RCC 7860 (cell line): ENCODE data around the gene HLA-DQB1.
"Not testable (repeated sequence)": the region's sequence is repeated elsewhere in the genome, so short reads cannot be mapped to it uniquely, and the experiment has no call there.

Experiments used
- DNase-seq: peaks from one replicate; pipeline ENCODE4 v3.0.0-alpha.2; 2015; ENCODE audit warnings: low spot score
- FAIRE-seq: peaks from 2 replicates; lab custom pipeline; 2012; peaks lifted over from hg19 to GRCh38; lab: Jason Lieb, UNC

Gene HLA-DQB1

GRCh38 chr6:32664354-32664753 is 2.1 kb downstream of the HLA-DQB1 start:
- DNase-seq (no peak), FAIRE-seq (no peak)

DNA sequence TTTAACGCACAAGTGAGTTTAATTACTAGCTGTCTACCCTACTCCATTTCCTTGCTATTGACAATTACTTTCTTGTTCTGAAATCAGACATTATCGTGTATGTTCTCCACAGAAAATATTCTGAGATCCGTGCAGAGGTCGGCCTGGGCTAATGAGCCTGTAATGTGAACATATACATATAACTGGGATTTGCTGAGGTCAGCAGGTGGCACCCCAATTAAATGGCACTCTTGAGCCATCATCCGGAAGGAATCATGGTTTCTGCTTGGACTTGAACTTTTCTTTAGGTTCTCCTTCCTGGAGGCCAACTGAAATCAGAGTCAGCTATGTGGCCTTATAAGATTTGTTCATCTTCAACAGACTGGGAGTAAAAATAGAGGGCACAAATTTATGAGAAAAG is 3.6 kb downstream of the HLA-DQB1 start:
- no peak for DNase-seq
- FAIRE-seq, result no peak

- no peak for FAIRE-seq
- no peak for DNase-seq
Measured at GRCh38 chr6:32662099-32662498, 4.4 kb downstream of the HLA-DQB1 start.

DNA sequence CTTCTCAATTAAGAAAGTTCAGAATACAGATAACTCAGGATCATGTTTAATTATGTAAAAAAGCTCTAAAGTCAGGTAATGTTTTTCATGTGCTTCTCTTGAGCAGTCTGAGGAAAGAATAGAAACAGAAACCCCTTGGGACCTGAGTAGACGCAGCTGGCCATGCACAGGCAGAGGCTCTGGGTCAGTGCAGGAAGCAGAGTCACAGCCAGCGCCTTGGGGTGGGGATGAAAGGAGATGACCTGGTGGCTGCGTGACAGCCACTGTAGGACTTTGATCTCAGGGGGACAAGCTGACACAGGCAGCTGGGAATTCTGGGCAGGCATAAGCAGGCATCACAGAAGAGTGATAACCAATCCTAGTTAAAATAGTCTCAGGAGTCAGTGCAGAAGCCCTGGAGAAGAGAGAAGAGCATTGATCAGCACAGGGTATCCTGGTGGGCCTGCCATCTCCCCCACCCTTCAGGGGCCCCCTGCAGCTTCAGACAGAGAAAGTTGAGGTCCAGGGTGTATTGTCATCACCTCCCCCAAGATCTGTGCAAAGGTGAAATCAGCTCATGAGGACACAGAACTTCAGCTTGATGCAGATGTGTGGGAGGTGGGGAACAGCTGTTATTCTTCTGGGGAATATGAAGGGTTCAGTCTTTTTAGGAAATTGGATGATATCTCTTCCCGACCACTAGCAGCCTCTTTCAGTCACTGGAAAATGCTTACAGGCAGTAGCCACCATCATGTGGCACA is 6.4 kb downstream of the HLA-DQB1 start:
- FAIRE-seq, result no peak
- DNase-seq, result no peak

GRCh38 chr6:32658268-32658897 is 8.1 kb downstream of the HLA-DQB1 start:
- no peak for FAIRE-seq
- no peak for DNase-seq

- FAIRE-seq, DNase-seq: not testable (repeated sequence)
Measured at GRCh38 chr6:32657819-32658218, 8.6 kb downstream of the HLA-DQB1 start.

DNA sequence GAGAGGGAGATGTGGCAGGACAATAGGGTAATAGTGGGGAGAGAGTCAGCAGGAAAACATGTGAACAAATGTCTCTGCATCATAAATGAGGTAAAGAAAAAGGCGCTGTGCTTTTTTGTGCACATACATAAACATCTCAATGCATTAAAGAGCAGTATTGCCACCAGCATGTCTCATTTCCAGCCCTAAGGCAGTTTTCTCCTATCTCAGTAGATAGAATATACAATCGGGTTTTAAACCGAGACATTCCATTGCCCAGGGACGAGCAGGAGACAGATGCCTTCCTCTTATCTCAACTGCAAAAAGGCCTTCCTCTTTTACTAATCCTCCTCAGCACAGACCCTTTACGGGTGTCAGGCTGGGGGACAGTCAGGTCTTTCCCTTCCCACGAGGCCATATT is 9.1 kb downstream of the HLA-DQB1 start:
- not testable (repeated sequence) for DNase-seq, FAIRE-seq

- no peak for DNase-seq
- FAIRE-seq, result no peak
Measured at GRCh38 chr6:32655203-32655710, 11.2 kb downstream of the HLA-DQB1 start.

- DNase-seq (no peak), FAIRE-seq (no peak)
Measured at GRCh38 chr6:32645047-32645703, 21.3 kb downstream of the HLA-DQB1 start.

DNA sequence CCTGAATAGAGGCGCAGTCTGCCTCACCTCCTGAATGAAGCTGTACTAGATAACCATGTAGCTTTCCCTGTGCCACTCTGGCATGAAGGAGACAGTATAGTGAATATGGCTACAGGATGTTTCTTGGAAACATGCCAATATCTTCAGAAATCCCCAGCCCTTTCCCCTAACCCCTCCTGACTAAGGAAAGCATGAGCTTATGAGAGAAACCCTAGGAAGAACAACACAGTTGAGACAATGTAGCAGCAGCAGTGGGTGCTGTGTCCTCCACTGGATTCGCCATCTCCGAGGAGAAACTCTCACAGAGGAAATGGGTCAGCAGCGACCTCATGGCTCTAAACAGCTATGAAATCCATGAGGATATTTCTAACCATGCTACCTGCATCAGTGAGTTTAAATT is 22.6 kb downstream of the HLA-DQB1 start:
- DNase-seq, result no peak
- no peak for FAIRE-seq

- DNase-seq (no peak), FAIRE-seq (no peak)
Measured at GRCh38 chr6:32642720-32643106, 23.7 kb downstream of the HLA-DQB1 start.

DNA sequence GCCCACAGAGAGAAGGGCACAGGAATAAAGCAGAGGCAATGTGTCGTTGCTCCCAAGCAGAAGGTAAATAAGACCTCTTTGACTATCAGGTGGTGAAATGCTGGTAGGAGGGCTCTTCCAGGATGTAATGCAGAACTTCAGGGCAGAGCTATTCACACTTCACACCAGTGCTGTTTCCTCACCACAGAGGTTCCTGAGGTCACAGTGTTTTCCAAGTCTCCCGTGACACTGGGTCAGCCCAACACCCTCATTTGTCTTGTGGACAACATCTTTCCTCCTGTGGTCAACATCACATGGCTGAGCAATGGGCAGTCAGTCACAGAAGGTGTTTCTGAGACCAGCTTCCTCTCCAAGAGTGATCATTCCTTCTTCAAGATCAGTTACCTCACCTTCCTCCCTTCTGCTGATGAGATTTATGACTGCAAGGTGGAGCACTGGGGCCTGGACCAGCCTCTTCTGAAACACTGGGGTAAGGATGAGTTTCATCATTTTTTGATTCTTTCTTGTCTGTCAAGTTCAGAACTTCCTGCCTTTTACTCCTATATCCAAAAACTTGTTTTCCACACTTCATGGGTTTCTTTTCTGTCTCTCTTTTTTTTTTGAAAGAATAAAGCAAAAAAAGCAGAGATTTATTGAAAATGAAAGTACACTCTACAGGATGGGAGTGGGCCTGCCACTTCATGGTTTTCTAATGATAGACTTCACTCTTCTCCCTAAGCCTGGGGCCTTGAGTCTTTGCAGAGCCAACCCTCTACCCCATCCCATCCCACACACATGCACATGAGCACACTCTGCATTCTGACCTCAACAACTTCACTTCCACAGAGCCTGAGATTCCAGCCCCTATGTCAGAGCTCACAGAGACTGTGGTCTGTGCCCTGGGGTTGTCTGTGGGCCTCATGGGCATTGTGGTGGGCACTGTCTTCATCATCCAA is 24.4 kb downstream of the HLA-DQB1 start:
- not testable (repeated sequence) for DNase-seq, FAIRE-seq

- no peak for FAIRE-seq
- DNase-seq, result no peak
Measured at GRCh38 chr6:32641122-32641521, 25.3 kb downstream of the HLA-DQB1 start.

GRCh38 chr6:32639440-32640394 is 26.7 kb downstream of the HLA-DQB1 start:
- FAIRE-seq (no peak), DNase-seq (no peak)

DNA sequence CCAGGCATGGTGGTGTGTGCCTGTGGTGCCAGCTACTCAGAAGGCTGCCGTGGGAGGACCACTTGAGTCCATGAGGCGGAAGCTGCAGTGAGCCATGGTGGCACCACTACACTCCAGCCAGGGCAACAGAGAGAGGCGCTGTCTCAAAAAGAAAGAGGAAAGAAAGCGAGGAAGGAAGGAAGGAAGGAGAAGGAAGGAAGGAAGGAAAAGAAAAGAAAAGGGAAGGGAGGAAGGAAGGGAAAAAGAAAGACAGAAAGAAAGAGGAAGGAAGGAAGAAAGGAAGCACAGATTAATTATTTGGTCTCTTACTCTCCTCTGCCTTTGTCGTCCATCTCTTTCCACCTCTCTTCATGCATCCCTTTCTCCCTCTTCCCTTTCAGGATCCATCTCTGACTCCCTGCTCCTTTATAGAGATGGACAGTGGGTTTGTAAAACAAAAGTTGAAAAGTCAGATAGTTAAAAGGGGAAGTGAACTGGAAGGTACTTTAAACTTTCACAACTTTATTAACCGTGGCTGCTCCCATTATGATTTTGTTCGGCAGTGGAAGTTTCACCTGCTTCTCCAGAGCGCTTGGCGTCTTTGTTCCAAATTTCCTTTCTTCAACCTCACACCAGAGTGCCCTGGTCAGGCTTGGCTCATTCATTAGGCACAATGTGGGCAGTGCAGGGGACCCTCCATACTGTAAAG is 27.8 kb downstream of the HLA-DQB1 start:
- no peak for DNase-seq
- FAIRE-seq, result no peak

DNA sequence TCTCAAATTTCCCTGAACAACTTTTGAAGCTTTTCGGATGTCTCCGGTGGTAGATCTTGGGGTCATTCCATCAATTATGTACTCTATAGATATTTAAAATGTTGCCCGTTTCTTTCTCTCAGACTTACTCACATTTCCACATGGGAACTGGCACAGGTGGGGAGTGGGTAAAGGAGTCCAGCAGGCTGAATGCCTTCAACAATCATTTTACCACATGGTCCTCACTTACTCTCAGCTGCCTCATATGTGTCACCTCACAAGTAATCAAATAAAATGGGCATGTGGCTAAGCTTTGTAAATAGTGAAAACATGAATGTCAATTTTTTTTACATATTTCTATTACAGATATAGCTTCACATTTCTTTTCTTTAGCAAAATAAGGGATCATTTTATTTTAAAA is 28.6 kb downstream of the HLA-DQB1 start:
- DNase-seq (no peak), FAIRE-seq (no peak)

DNA sequence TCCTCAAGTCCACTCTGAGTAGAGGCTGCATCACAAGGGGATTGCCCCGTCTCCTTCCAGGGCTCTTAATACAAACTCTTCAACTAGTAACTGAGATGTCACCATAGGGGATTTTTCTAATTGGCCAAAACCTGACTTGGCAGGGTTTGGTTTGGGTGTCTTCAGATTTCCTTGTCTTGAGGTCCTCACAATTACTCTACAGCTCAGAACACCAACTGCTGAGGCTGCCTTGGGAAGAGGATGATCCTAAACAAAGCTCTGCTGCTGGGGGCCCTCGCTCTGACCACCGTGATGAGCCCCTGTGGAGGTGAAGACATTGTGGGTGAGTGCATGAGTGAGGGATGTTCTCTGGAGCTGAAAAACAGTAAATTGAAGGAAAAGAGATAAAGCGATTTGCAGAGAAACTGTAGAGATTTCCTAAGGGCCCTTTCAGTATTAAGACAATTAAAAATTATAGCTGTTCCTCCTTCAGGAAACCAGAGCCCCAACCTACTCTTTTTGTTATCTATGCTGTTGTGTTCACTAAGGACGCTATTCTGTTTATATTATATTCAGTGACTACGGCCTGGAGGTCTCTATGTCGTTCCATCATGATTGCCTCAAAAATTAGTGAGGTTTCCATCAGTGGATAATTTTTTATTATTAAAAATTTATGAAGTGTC is 29.1 kb downstream of the HLA-DQB1 start, which contains the start of gene HLA-DQA1:
HLA-DQA1 (plus strand) TSS at position 188 of the 662 bp plus-strand sequence; CDS start at position 241, 53 bp downstream.
- DNase-seq (no peak), FAIRE-seq (no peak)

GRCh38 chr6:32635526-32636123 is 30.8 kb downstream of the HLA-DQB1 start:
- FAIRE-seq, result no peak

More at GRCh38 chr6:32635526-32636123, 30.8 kb downstream of the HLA-DQB1 start:
- DNase-seq, result no peak
